ENCODE measurements around the gene ABCC1.

GRCh38 chr16:16059895-16060590, 110.6 kb downstream of the ABCC1 start:
- TF ChIP-seq CTCF (IDR thresholded peaks at IDR 0.05; ENCODE audit: insufficient read depth, low read length, poor library complexity, severe bottlenecking) (no peak), EZH2phosphoT487 (conservative IDR thresholded peaks at IDR 0.05; ENCODE audit: low read length) (no peak)

All from SU-DHL-6 (cell line).